Pericardium fibroblast (primary cell): Measurements from ENCODE around the gene FCRL3. TPM values are rescaled to one million over a fixed set of nuclear protein-coding genes. Genes with fewer than 3 reads are reported as not detected.

Experiments used
- total RNA-seq: library from RNA; depleted of rRNA; stranded (reverse); fragments of >200 nt; gene quantifications from 2 replicates; pipeline ENCODE4 v1.2.3, GENCODE V29; 2015

FCRL3 gene
- not detected in 2 replicates for total RNA-seq

DNA sequence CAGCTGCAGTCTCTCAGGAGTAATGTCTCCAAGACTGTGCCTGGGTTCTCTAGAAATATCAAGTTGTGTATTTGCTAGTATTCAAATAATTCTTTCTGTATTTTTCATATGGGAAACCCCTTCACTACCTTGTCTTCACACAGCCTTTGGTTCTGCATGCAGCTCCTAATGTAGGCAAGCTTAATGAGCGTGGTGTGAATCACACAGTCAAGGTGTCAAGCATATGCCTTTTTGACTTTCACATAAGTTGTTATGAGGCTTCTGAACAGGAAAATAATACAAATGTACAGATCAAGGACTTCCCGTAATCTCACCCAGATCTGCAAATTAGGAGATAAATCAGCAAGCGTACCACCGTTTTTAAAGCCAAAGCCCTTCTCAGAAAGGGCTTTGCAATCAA, at the start of gene FCRL3:
Gene FCRL3 (minus strand): TSS at position 38 of the 400 bp plus-strand sequence. CDS start 280 bp downstream, outside the sequence.

Other genes with a start within 250 kb of the FCRL3 start
- not detected in 2 replicates for gene FCRL5, start 148.3 kb downstream of the FCRL3 start, total RNA-seq
- not detected in 2 replicates for gene FCRL4, start 102.7 kb downstream of the FCRL3 start, total RNA-seq
- not detected in 2 replicates for gene FCRL2, start 76.4 kb upstream of the FCRL3 start, total RNA-seq
- gene FCRL1, start 119.4 kb upstream of the FCRL3 start, total RNA-seq = not detected in 2 replicates
- gene CD5L, start 141.0 kb upstream of the FCRL3 start, total RNA-seq = not detected in 2 replicates